ENCODE results near the gene ENTPD6.

ENTPD6 gene

DNA sequence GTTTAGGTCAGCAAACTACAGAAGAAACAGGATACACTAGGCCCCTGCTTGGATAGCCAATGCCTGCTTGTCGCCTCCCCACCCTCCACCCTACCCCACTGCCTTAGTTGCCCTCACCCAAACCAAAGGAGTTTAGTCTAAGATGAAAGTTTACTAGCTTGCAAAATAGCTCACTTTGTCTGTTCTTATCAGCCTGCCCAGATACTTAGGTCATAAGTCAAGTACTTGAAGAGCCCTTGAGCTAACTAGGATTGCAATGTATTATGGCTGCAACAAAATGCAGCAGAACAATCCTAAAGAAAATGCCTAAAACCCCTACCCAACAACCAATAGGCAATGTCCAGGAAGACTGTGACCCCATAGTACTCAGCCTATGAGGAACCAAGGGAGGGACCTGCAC lies 7.3 kb upstream of the ENTPD6 start:
- DNase-seq (ENCODE audit: low read depth in 2 of 2) = no peak

DNA sequence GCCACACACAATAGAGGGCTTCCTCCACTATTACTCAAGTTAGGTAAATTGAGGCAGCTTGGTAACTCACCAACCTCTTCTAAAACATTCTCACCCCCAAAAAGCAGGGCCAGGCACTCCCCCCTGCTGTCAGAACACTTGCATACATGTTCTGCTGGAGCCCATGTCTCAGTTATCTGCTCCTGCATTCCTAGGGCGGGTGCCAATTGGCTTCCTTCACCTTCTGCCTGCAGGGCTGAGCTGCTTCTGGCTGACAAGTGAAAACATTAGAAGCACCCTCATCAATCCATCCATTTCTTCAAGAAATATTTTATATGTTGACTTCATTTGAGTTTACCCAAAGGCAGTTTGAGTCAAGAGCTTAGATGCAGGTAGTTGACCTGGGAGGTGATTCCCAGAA lies 4.5 kb upstream of the ENTPD6 start:
- DNase-seq (ENCODE audit: low read depth in 2 of 2) = no peak

DNA sequence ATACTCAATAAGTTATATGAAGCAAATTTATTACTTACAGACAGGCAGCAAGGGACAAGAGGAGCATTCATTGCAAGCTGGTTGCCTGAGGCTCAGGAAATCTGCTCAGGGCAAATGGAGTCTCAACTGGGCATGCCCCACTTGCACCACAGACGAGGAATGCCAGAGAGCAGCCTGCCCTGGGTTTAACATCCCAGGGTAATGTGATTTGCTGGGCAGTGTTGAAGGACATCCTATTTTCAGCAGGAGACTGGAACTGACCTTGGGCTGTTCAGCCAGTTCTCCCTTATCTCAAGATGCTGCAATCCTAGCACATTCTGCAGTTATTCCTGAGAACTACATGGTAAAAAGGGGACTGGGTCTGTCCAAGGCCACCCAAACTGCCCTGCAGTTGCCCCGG lies 3.8 kb upstream of the ENTPD6 start:
- DNase-seq (ENCODE audit: low read depth in 2 of 2) = no peak

DNA sequence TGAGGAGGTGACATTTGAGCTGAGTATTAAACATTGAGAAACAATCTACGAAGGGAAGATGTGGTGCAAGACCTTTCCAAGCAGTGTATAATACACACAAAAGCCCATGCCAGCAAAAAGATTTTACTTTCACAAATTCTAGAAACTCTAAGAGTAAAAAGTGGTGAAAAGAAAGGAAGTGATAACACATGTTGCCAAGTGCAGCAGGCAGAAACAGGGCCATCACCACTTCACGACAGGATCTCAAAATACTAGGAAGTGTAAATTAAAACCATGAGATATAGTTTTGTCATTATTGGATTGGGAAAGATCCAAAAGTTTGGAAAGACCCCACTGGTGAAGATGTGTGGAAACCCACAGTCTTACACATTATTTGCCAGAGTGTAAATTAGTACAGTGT lies 1.7 kb upstream of the ENTPD6 start:
- DNase-seq (ENCODE audit: low read depth in 2 of 2) = no peak

DNA sequence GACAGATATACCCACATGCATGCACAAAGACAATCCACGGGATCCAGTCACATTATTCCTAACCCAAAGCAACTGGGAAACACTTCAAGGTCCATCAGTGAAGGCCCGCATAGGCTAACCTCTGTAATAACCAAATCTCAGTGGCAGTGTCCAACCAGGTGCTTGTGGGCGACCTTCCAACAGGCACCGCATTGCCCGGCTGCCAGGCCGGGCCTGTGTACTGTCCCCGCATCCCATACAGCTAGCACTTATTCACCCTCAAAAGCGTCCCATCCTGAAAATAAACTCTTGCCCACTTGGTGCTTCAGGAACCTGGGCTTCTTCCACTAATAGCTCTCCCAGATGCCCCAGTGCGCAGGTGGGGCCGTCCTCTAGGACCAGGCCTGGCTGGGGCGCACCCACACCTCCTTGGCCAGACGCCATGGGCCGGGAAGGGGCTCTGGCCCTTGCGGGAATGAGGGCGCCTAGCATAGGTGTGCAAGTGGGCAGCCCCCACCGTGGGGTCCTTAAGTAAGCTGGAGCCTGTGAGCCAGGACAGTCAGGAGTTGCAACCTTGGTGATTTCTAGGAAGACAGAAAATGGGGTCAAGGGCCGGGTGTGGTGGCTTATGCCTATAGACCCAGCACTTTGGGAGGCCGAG lies 1.1 kb upstream of the ENTPD6 start:
- DNase-seq (ENCODE audit: low read depth in 2 of 2) = no peak

DNA sequence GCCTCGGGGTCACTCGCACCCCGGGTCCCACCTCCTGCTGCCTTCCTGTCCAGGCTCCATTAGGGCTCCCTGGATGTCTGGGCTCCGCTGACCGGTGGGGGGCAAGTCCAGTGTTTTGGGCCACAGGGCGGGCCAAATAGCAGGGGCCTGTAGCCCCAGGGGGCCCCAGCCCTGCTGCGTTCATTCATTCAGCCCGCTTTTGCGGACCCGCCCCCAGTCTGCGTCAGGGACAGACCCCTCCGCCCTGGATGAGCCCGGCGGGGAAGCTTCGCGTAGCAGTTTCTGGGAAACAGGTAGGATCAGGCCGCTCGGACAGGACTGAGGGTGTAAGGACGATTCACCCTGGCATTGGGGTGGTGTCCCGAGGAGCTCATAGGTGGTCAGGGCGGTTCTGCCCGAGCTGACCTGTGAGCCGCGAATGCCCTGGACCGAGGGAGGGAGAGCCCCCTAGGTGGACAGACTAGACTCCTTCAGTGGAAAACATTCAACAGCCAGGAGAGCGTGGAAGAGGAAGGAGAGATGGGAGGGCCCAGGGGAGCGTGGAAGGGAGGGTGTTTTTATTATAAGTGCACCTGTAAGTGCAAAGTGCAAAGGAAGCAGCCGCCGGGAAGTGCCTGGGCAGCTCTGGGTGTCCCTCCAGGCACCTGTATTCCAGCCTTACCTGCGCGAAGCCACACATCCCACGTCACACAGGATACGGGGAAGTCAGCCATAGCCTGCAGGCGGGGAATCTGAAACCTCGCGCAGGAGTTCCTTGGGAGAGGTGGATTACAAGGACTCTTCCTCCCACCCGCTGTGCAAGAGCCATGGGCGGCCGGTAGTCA lies 662 bp downstream of the ENTPD6 start:
- DNase-seq (ENCODE audit: low read depth in 2 of 2) = no peak

DNA sequence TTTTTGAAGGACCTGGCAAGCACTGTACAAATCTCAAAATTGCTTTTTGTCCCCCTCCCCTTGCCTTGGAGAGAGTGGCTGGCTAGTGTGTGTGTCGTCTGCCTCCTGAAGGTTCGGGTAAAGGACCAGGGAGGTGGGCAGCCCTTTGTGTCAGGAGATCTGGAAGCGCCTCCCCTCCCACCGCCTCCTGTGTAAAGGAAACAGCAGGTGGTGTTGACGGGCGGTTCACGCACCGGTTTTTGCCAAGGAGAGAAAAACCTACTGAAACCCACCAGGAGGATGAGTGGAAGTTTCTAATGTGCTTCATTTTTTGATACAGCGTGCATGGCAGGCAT lies 1.2 kb downstream of the ENTPD6 start:
- no peak for DNase-seq (ENCODE audit: low read depth in 2 of 2)

DNA sequence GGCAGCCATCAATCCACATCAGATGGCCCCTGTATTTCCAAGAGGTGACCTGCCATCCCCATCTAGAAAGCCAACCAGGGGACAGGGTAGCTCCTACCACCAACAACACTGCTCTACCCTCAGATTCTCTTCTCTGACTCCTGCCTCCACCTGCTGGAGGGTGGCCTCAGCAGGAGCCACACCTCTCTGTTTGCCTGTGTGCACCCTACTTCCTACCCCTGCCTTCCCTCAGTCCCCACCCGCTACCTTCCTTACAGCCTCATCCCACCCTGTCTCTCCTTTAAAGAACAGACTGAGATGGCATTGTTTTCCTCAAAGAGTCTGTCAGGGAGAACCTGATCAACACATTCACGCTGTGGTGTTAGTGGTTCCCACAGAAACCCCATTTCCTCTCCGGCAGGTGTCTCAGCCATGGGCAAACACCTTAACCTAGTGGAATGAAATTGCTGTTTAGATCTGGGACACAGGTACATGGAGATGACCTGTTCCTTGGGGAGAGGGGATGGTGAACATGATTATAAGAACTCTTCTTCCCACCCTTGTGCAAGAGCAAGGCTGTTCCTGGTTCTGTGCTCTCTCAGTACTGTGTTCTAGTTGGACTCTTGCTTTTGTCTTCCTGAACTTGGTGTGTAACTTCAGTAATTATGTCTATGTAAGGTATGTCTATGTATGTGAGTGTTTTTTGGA lies 1.8 kb downstream of the ENTPD6 start:
- no peak for DNase-seq (ENCODE audit: low read depth in 2 of 2)

DNA sequence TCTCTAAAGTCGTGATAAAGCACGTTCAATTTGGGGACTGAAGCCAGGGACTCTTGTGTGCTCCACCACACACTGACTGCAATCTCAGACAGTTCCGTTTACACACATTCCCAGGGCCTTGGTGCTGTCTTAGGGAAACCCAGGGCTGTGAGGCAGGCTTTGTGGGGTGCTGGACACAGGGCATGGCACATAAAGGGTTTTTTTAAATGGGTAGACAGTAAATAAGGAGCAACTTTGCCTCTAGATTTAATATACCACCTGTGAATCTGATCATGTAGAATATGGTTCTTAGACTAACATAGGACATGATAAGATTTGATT lies 2.3 kb downstream of the ENTPD6 start:
- no peak for DNase-seq (ENCODE audit: low read depth in 2 of 2)

DNA sequence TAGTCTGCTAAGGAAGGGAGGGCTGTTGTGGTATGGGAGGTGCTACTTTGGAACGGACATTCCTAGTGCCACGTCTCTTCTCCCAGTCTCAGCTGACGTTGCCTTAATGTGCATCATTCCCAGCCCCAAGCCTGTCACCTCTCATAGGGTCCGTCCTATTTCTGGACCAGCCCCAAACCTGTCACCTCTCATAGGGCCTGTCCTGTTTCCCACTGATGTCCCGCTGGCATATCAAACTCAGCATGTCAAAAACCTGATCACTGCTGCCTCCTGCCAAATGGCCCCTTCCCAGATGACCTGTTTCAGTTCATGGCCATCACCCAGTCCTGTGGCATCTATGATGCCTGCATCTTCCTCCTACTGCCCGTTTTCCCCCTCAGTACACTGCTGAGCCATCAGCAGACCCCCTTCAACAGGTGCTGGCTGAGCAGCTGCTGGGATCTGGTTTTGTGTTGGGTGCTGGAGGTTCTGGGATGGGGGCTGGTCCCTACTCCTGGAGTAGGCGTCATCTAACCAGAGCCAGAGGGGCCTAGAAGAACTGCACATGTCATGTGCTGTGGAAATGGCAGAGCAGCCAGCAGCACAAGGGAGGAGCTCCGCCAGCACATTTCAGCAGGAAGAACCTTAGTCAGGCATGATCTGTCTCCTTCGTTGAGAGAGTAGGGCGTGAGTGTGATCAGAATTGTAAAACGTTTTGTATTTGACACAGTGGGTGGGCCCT lies 3.3 kb downstream of the ENTPD6 start:
- no peak for DNase-seq (ENCODE audit: low read depth in 2 of 2)

DNA sequence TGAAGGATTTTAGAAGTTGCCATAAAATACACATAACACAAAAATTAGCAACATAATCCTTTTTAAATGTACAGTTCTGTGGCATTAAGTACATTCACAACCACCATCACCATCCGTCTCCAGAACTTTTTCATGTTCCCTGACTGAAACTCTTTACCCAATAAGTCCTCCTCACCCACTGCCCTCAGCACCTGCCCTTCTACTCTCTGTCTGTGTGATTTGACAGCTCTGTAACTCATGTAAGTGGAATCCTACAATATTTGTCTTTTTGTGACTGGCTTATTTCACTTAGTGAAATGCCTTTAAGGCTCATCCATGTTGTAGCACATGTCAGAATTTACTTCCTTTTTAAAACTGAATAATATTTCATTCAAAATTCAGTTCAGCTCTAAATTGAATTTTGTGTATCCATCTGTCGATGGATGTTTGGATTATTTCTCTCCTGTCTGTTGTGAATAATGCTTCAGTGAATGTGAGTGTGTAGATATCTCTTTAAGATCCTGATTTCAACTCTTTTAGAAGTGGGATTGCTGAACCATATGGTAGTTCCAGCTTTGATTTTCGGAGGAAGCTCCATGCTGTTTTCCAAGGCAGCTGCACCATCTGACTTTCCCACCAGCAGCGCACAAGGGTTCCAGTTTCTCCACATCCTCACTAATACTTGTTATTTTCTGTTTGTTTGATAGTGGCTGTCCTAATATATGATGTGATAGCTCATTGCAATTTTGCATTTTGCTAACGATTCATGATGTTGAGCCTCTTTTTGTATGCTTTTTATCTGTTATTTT lies 4.2 kb downstream of the ENTPD6 start:
- no peak for DNase-seq (ENCODE audit: low read depth in 2 of 2)

DNA sequence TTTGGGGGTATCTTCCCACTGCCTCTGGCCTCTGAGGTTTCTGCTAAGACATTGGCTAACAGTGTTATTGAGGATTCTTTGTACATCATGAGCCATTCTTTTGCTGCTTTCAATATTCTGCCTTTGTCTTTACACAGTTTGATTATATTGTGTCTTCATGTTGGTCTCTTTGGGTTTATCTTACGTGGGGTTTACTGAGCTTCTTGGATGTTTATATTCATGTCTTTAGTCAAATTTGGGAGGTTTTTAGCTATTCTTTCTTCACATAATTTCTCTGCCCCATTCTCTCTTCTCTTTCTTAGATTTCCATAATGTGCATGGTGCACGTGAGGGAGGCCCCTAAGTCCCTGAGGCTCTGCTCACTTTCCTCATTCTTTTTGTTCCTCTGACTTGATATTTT lies 7.6 kb downstream of the ENTPD6 start:
- DNase-seq (ENCODE audit: low read depth in 2 of 2) = no peak

DNA sequence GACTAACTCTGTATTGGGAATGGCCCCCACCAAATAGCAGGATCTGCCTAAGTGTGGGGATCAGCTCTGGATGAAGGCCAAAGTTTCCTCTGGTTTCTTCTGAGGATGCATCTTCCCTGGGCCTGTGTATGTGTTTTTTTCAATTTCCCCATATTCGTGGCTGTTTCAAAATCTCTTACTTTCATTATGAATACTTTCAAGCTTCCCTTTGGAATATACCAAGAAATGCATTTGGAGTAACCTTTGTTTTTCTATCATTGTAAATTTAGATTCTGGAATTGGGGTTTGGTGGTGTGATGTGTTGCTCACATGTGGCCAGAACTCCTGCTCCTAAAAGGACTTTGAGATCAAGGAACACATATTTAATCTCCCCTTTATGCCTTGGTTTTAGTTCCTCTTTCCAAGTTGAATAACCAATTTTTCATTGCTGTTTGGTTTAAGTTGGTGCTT lies 8.4 kb downstream of the ENTPD6 start:
- DNase-seq (ENCODE audit: low read depth in 2 of 2) = no peak

DNA sequence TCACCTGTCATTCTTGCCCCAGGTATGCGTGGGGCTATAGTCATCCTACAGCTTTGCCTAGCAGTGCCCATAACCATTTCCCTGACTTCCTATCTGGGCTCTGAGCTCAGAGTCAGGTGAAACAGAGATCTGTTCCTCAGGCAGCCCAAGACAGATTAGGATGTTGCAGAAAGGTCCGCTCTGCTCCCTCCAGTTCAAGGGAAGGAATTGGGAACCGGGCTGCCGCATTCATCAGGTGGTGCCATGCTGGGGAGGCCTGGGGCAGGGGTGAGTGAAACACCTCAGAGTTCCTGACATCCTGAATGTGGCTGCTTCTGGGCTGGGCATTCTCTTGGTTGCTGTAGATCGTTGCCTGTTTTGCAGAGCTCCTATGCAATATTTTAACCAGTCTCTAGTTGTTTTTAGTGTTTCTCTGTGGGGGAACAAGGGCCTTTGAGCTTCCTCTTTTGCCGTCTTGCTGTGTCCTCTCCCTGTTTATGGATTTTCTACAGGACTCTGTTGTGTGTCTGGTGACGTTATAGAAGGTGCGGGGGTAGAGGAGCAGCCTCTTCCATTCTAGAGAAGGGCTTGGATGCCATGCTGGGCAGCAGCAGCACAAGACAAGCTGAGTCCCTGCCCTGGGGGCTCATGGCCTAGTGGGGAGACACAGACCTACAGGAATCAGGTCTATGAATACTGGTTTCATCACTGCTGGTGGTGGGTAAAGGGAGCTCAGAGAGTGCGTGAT lies 9.2 kb downstream of the ENTPD6 start:
- DNase-seq (ENCODE audit: low read depth in 2 of 2) = no peak

DNA sequence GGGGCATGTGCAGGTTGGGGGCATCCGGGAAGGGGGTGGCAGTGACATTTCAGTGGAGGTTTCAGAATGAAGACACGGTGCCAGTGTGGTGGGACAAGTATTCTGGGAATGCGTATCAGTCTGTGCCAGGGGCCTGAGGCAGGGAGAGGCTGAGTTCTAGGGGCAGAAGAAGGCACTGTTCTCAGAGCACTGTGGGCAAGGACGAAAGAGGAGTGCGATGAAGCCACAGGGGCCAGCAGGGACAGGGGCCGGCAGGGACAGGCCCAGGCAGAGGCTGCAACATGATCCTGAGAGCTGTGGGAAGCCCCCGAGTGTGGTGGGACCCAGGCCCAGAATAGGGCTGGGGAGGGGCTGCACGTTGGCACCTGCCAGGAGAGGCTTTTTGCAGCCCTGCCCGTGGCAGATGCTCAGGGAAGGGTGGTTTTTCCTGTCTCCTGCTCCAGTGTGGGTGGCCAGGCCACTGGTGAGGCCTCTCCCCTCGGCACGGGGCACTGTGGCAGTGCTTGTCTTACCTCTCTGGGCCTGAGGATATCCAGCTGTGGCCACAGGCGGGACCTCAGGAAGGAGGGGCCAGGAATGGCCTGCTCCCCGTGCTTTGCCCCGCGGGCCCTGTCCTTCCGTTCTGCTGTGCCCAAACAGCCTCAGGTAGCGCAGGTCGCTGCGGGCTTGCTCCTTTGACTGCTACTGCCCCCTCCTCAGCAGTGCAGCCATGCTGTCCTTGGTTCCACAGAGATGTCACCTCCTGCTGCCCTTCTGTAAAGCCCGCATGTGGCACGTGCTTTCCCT lies 10.0 kb downstream of the ENTPD6 start:
- no peak for DNase-seq (ENCODE audit: low read depth in 2 of 2)

DNA sequence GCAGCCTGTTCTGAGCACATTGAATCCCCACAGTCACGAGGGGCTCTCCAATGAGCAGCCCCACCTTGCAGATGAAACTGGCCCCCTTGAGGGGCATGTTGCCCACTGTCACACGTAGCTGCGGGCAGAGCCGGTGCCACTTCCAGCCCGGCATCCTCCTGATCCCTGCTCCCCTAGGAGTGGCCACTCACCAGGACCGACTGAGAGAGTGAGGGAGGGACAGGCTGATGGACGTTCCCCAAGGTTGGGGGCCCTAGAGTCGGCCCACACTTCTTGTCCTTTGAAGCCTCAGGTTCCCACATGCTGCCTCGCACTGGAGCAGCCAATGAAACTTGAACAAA lies 10.5 kb downstream of the ENTPD6 start:
- DNase-seq (ENCODE audit: low read depth in 2 of 2) = no peak

DNA sequence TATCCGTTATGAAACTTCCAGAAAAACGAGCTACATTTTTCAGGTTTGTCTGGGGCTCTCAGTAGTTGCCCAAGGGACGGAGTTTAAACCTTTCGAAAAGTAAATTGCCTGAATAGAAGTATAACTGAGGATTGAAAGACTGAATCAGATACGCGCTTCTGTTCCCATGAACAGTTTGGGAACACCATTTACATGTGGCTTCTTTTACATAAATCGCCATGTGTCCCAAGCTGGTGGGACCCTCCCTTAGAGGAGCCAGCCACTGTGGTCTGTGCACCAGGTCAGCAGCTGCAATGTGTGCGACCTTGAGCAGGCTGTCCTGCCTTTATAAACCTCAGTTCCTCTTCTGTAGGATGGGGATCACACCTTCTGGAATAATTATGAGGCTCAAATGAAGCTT lies 11.0 kb downstream of the ENTPD6 start:
- no peak for DNase-seq (ENCODE audit: low read depth in 2 of 2)

DNA sequence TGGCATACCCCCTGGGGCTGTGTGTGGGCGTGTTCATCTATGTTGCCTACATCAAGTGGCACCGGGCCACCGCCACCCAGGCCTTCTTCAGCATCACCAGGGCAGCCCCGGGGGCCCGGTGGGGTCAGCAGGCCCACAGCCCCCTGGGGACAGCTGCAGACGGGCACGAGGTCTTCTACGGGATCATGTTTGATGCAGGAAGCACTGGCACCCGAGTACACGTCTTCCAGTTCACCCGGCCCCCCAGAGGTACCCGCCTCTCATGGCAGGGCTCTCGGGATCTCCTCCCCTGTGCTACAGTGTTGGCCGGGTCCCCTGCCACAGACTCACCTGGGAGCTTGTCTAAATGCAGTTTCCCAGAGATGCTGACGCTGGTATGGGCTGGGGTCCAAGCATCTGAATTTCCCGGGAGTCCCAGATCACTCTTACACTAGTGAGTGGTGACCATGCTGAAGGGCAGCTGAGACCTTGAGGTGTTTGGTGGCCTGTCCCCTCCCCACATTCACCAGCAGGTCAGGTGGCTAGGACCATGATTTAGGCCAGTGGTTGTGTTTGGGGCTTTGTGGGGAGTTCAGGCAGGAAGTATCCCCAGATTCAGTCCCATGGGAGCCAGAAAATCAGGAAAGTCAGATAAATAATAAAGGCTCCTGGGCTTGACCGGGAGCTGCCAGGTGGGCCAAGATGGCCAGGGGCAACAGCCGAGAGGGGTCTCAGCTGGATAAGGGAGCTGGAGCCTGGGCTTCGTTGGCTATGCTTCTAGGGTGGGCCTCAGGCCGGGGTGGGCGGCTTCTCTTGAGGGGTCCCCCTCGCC lies 11.8 kb downstream of the ENTPD6 start:
- DNase-seq (ENCODE audit: low read depth in 2 of 2) = no peak

DNA sequence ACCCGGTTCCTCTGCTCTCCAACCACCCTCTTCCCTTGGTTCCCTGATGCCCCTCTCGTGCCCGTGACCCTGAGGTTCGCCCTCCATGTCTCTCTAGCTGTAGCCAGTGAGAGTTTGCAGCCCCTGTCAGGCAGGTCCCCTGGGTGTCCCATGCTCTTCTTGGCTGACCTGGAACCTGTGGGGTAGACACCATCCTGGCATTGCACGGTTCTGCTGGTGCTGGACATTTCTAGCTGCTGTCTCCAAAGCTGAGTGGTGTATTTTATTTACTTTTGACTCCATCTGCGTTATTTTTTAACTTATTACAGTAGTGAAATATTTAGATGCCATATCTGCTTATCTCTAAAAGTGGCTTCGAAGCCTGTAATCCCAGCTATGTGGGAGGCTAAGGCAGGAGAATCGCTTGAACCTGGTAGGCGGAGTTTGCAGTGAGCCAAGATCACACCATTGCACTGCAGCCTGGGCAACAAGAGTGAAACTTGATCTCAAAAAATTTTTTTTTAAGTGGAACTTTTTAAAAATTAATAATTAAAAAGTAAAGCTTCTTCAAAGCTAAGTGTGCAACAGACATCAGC lies 12.5 kb downstream of the ENTPD6 start:
- no peak for DNase-seq (ENCODE audit: low read depth in 2 of 2)
